K562 (cell line): ENCODE measurements around the gene PCDHGB2. TPM values are rescaled to one million over a fixed set of nuclear protein-coding genes. Genes with fewer than 3 reads are reported as not detected.

Experiments used
- ATAC-seq: fragments of 200-7000 bp; cut with Tn5 transposase; 3 replicates; pipeline ENCODE4 v1.9.1; 2020; ENCODE audit warnings: moderate library complexity
- BruUV-seq: library from RNA; stranded (reverse); fragments of 400-500 nt; replicated peaks from 2 replicates; lab custom pipeline; 2021; lab: Mats Ljungman, UMichigan
- CTCF ChIA-PET: fragments of 300-600 bp; formaldehyde crosslinking; extraction: SDS; loops from one replicate; lab custom pipeline; 2021; ENCODE audit warnings: low intra/inter-chr PET ratio; lab: Yijun Ruan, JAX
- POLR2A ChIA-PET: fragments of 300-600, 350-650 bp; sonication (Branson Sonifier 250); formaldehyde crosslinking; extraction: SDS; loops from one replicate; lab custom pipeline; 2021; ENCODE audit warnings: antibody characterized with exemption, inconsistent platforms; lab: Yijun Ruan, JAX
- DNase-seq, 4 experiments: peaks; one replicate each; pipeline versions ENCODE4 v3.0.0 to v3.0.0-alpha.2; 2011 to 2018; ENCODE audit warnings: low spot score in 3 of 4, mixed read lengths in 3 of 4; ENCODE audit errors: extremely low read depth in 1 of 4
- FAIRE-seq: peaks from 2 replicates; lab custom pipeline; 2011; peaks lifted over from hg19 to GRCh38; lab: Jason Lieb, UNC
- H2AFZ ChIP-seq: 2 replicates; pipeline ENCODE4 v1.6.0; 2011; ENCODE audit warnings: low read depth, low read length, control low read depth, inconsistent platforms
- H3K27ac ChIP-seq: fragments of 200-600 bp; 3 replicates; pipeline ENCODE4 v1.8.0; 2011; ENCODE audit warnings: low read depth, mild to moderate bottlenecking, control low read depth, inconsistent platforms, low read length, moderate library complexity, mixed read lengths; ENCODE audit errors: extremely low read depth
- H3K27me3 ChIP-seq, 2 experiments: fragments of 300-600 bp in 1 of 2; 2 replicates in 1 of 2; 3 replicates in 1 of 2; pipeline versions ENCODE4 v1.6.0 to v1.8.0; 2011; ENCODE audit warnings: inconsistent platforms in 2 of 2, low read length in 2 of 2, mild to moderate bottlenecking in 1 of 2, mixed read lengths in 1 of 2, moderate library complexity in 1 of 2; ENCODE audit not compliant: control insufficient read depth in 2 of 2, insufficient read depth in 2 of 2
- H3K36me3 ChIP-seq: fragments of 300-600 bp; 3 replicates; pipeline ENCODE4 v1.8.0; 2011; ENCODE audit warnings: mild to moderate bottlenecking, low read length, inconsistent platforms; ENCODE audit not compliant: control insufficient read depth, insufficient read depth
- H3K4me1 ChIP-seq, 2 experiments: fragments of 200-600 bp in 1 of 2; replicated peaks in 1 of 2; 2 replicates in 1 of 2; 3 replicates in 1 of 2; pipeline versions ENCODE4 v1.5.1 to v1.8.0; 2011; ENCODE audit warnings: inconsistent platforms in 2 of 2, low read length in 2 of 2, mild to moderate bottlenecking in 1 of 2, mixed read lengths in 1 of 2, moderate library complexity in 1 of 2; ENCODE audit not compliant: control insufficient read depth in 2 of 2, insufficient read depth in 2 of 2
- H3K4me2 ChIP-seq: 2 replicates; pipeline ENCODE4 v1.6.1; 2011; ENCODE audit warnings: low read length, control low read depth, inconsistent platforms, mixed read lengths; ENCODE audit not compliant: insufficient read depth
- H3K4me3 ChIP-seq: fragments of 200-600 bp; sonication (generic), shearing (Covaris generic); 2 replicates; pipeline ENCODE4 v1.5.1; 2016; ENCODE audit warnings: control low read depth, inconsistent platforms
- H3K79me2 ChIP-seq: fragments of 200-600 bp; 3 replicates; pipeline ENCODE4 v1.8.0; 2011; ENCODE audit warnings: low read length, inconsistent platforms; ENCODE audit not compliant: control insufficient read depth, insufficient read depth
- H3K9ac ChIP-seq, 2 experiments: 2 replicates each; pipeline versions ENCODE4 v1.6.0 to v1.6.1; 2011; ENCODE audit warnings: low read depth in 2 of 2, low read length in 2 of 2, control low read depth in 1 of 2, inconsistent platforms in 1 of 2, mild to moderate bottlenecking in 1 of 2, mixed read lengths in 1 of 2; ENCODE audit not compliant: insufficient read depth in 1 of 2
- H3K9me1 ChIP-seq: one replicate; pipeline ENCODE4 v1.6.0; 2011; ENCODE audit warnings: inconsistent platforms, mild to moderate bottlenecking, low read length, moderate library complexity; ENCODE audit not compliant: control insufficient read depth, insufficient read depth
- H3K9me3 ChIP-seq: replicated peaks from 2 replicates; pipeline ENCODE4 v1.5.1; 2011; ENCODE audit warnings: low read depth, low read length, inconsistent platforms; ENCODE audit not compliant: control insufficient read depth, insufficient read depth
- H4K20me1 ChIP-seq: replicated peaks from 2 replicates; pipeline ENCODE4 v1.6.1; 2011; ENCODE audit warnings: low read length, inconsistent platforms, mixed read lengths; ENCODE audit not compliant: control insufficient read depth, insufficient read depth
- HINFP ChIP-seq: fragments of 450-650 bp; conservative IDR thresholded peaks from 2 replicates; pipeline ENCODE4 v1.6.1; 2016; ENCODE audit warnings: missing genetic modification characterization, low read depth, mild to moderate bottlenecking, control low read depth, missing compliant biosample characterization
- RNF2 ChIP-seq: sonication (generic); IDR thresholded peaks from 2 replicates; pipeline ENCODE4 v1.6.1; 2016
- SIN3A ChIP-seq, 2 experiments: fragments of 150-350 bp in 1 of 2; IDR thresholded peaks; 2 replicates each; pipeline ENCODE4 v1.6.1; 2011 to 2016; ENCODE audit warnings: borderline replicate concordance in 2 of 2, low read depth in 2 of 2, low read length in 2 of 2, mild to moderate bottlenecking in 2 of 2, moderate library complexity in 2 of 2; ENCODE audit not compliant: control insufficient read depth in 1 of 2
- TOE1 ChIP-seq, 2 experiments: fragments of 450-650 bp in 1 of 2; sonication (generic) in 1 of 2; formaldehyde crosslinking in 1 of 2; IDR thresholded peaks; 2 replicates each; pipeline versions ENCODE4 v1.7.1 to v1.8.0; 2016 to 2022; ENCODE audit warnings: borderline replicate concordance in 2 of 2, mild to moderate bottlenecking in 2 of 2, antibody characterized with exemption in 1 of 2, inconsistent platforms in 1 of 2, low read depth in 1 of 2, missing genetic modification reagents in 1 of 2, moderate library complexity in 1 of 2
- ZKSCAN3 ChIP-seq: fragments of 250-450 bp; sonication (Bioruptor Pico); IDR thresholded peaks from 2 replicates; pipeline ENCODE4 v1.4.0; 2020
- ZNF311 ChIP-seq: fragments of 250-450 bp; sonication (Bioruptor Pico); IDR thresholded peaks from 2 replicates; pipeline ENCODE4 v1.4.0; 2020; ENCODE audit warnings: mild to moderate bottlenecking, moderate library complexity
- WGBS: fragments of 100-300 bp; shearing (Covaris generic); methylation state at CpG from one replicate; pipeline ENCODE4 v1.1.6; 2016; ENCODE audit warnings: low coverage, mixed read lengths; ENCODE audit not compliant: insufficient coverage; ENCODE audit errors: missing lambda C conversion rate; 5-methylcytosine and 5-hydroxymethylcytosine counted together
- in situ Hi-C: fragments of 300-500 bp; cut with MboI; formaldehyde crosslinking; loops from 4 replicates; pipeline ENCODE4 v1.15.0; 2018; ENCODE audit warnings: inconsistent platforms, mixed read lengths
- intact Hi-C: fragments of 100-400 bp; cut with micrococcal nuclease; formaldehyde crosslinking; loops from 2 replicates; pipeline ENCODE4 v1.14.2; 2022
- polyA plus RNA-seq, 8 experiments: library from polyadenylated mRNA; depleted of rRNA in 4 of 8; stranded (reverse) in 5 of 8; unstranded in 3 of 8; fragments of >200 nt; fragmentation: Nextera tagmentation in 2 of 8; fragmentation: Illumina TruSeq in 1 of 8; extraction: Ambion mirVana in 2 of 8; extraction: Trizol in 1 of 8; gene quantifications; 2 replicates each; pipeline versions ENCODE4 v1.2.1 to v1.2.3, GENCODE V29; 2011 to 2014; ENCODE audit warnings: inconsistent platforms in 1 of 8, missing spikeins in 1 of 8
- total RNA-seq, 7 experiments: library from RNA; depleted of rRNA in 6 of 7; stranded (reverse); fragments of >200 nt in 6 of 7; fragmentation: Illumina TruSeq in 2 of 7; extraction: Trizol in 2 of 7; gene quantifications; 2 replicates each; pipeline versions ENCODE4 v1.2.1 to v1.2.3, GENCODE V29; 2011 to 2021; ENCODE audit warnings: low replicate concordance in 1 of 7

The PCDHGB2 gene
- total and polyA plus RNA-seq, 9 of the 15 experiments (the other 6 are each of a cell fraction or from before 2014, with no cell fraction given): 0.06 to 0.54 (median 0.29) TPM; not detected in 1

- no peak for ATAC-seq
- peaks cover 2% of the 10 kb centered on the region; the same call in 1 of the 2 replicates for H3K9me3 ChIP-seq
- H3K79me2 ChIP-seq: no peaks in the 10 kb centered on the region
- H3K27ac ChIP-seq: no peak overlapping the region
- peaks cover 3 to 29% of the 10 kb centered on the region in 2 experiments; a peak in 4 of 5 replicates for H3K27me3 ChIP-seq
- TF ChIP-seq HINFP (tag): no peak
- TF ChIP-seq ZKSCAN3: no peak
- TF ChIP-seq RNF2: no peak
- no peak for TF ChIP-seq SIN3A (IDR thresholded peaks at IDR 0.05; ENCODE audit: borderline replicate concordance in 2 of 2, control insufficient read depth in 1 of 2, low read depth in 2 of 2, low read length in 2 of 2)
- no peak for TF ChIP-seq TOE1 (IDR thresholded peaks at IDR 0.05; ENCODE audit: borderline replicate concordance)
- no peak for TF ChIP-seq TOE1 (CRISPR knock-in tag; IDR thresholded peaks at IDR 0.05; ENCODE audit: borderline replicate concordance, low read depth)
- TF ChIP-seq ZNF311 (CRISPR knock-in tag): no peak
- TF ChIP-seq, all 486 proteins: peak for 0
- intact Hi-C loops (no loop called here), in situ Hi-C loops (no loop called here)
- no peak overlapping the region for H2AFZ ChIP-seq
- ChIA-PET POLR2A (no interaction called here), CTCF (no interaction called here)
- peaks cover 0 to 8% of the 10 kb centered on the region in 2 experiments; a peak in 3 of 5 replicates for H3K4me1 ChIP-seq
- H3K36me3 ChIP-seq: no peaks in the 10 kb centered on the region
- no peak overlapping the region for H3K4me3 ChIP-seq
- no peak overlapping the region for H3K9ac ChIP-seq
- DNase-seq: no peak
- H3K9me1 ChIP-seq: no peaks in the 10 kb centered on the region
- H3K4me2 ChIP-seq: no peak overlapping the region
- H4K20me1 ChIP-seq: no peaks in the 10 kb centered on the region
- FAIRE-seq: no peak
- BruUV-seq: no TSS peak
- WGBS: 37% methylated on average over 47 of the region's 61 CpGs
These were observed 39.9 kb downstream of the PCDHGB2 start for GRCh38 chr5:141399555-141400258.
